C4-2B (cell line): ENCODE measurements around the gene C1QL2.

Source experiments
- CTCF ChIP-seq: fragments of 450-650 bp; conservative IDR thresholded peaks from 2 replicates; pipeline ENCODE4 v1.5.1; 2017; ENCODE audit warnings: mild to moderate bottlenecking
- ZFX ChIP-seq: fragments of 450-650 bp; IDR thresholded peaks from 2 replicates; pipeline ENCODE4 v1.6.1; 2017

GRCh38 chr2:119156891-119157773 is 1.4 kb downstream of the C1QL2 start:
- no peak for TF ChIP-seq CTCF
- TF ChIP-seq ZFX, result no peak
